Measurements from ENCODE around the gene RAB3IL1.

DNA sequence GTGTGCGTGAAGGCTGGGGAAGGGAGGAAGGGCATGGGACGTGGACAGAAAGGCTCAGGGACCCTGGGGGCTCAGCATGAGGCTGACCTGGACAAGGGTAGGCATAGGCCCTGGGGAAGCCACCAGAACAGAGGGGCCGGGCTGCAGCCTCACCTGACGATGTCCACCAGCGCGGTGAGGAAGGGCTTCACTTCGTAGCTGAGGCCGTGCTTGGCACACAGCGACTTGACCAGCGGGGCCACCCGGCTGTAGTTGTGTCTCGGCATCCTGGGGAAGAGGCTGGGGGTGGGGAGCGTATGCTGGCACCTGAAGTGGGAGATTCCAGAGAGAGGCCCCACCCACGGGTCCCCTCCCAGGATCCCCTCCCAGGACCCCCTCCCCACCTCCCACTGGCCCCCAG is 41.7 kb downstream of the RAB3IL1 start:
- TF ChIP-seq, protein P1, sequence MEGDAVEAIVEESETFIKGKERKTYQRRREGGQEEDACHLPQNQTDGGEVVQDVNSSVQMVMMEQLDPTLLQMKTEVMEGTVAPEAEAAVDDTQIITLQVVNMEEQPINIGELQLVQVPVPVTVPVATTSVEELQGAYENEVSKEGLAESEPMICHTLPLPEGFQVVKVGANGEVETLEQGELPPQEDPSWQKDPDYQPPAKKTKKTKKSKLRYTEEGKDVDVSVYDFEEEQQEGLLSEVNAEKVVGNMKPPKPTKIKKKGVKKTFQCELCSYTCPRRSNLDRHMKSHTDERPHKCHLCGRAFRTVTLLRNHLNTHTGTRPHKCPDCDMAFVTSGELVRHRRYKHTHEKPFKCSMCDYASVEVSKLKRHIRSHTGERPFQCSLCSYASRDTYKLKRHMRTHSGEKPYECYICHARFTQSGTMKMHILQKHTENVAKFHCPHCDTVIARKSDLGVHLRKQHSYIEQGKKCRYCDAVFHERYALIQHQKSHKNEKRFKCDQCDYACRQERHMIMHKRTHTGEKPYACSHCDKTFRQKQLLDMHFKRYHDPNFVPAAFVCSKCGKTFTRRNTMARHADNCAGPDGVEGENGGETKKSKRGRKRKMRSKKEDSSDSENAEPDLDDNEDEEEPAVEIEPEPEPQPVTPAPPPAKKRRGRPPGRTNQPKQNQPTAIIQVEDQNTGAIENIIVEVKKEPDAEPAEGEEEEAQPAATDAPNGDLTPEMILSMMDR (IDR thresholded peaks at IDR 0.05; ENCODE audit: insufficient read depth, low read length, poor library complexity, severe bottlenecking) = no peak
- no peak for TF ChIP-seq EZH2phosphoT487 (conservative IDR thresholded peaks at IDR 0.05; ENCODE audit: low read length)

Measured in SU-DHL-6 (cell line).